Cardiac muscle cell (in vitro differentiated cells and primary cell): ENCODE data around the gene DNAH7. TPM values are rescaled to one million over a fixed set of nuclear protein-coding genes. Genes with fewer than 3 reads are reported as not detected.

Source experiments
- DNase-seq, 2 donors: peaks; one replicate each; pipeline versions ENCODE4 v3.0.0 to v3.0.0-alpha.2; 2010 to 2017; ENCODE audit warnings: low read depth in 1 of 2, low spot score in 1 of 2
- H3K27ac ChIP-seq: fragments of 200-600 bp; sonication (generic); 2 replicates; pipeline ENCODE4 v1.5.1; 2016
- H3K27me3 ChIP-seq: fragments of 200-600 bp; sonication (generic); 2 replicates; pipeline ENCODE4 v1.6.0; 2016; ENCODE audit warnings: control low read depth
- H3K36me3 ChIP-seq: fragments of 200-600 bp; sonication (generic); 2 replicates; pipeline ENCODE4 v1.5.1; 2016; ENCODE audit warnings: control low read depth
- H3K4me1 ChIP-seq: fragments of 200-600 bp; sonication (generic); 2 replicates; pipeline ENCODE4 v1.8.1; 2017; ENCODE audit warnings: low read depth, mild to moderate bottlenecking, mixed run types
- H3K4me3 ChIP-seq: fragments of 200-600 bp; sonication (generic); 2 replicates; pipeline ENCODE4 v1.5.1; 2016; ENCODE audit warnings: mild to moderate bottlenecking
- H3K9me3 ChIP-seq: fragments of 200-600 bp; sonication (generic); 2 replicates; pipeline ENCODE4 v1.5.1; 2017; ENCODE audit warnings: low read depth, mild to moderate bottlenecking, control low read depth
- polyA plus RNA-seq: library from polyadenylated mRNA; unstranded; fragments of >200 nt; fragmentation: Nextera tagmentation; extraction: Ambion mirVana; gene quantifications from 2 replicates; pipeline ENCODE4 v1.2.1, GENCODE V29; 2016
- total RNA-seq: library from RNA; depleted of rRNA; stranded (reverse); fragments of >200 nt; gene quantifications from 2 replicates; pipeline ENCODE4 v1.2.3, GENCODE V29; 2016
- TF ChIP-seq, protein P1 (sequence below): IDR thresholded peaks from 2 replicates; pipeline ENCODE4 v1.5.1; 2012; ENCODE audit warnings: low read depth, mild to moderate bottlenecking, low read length

The DNAH7 gene
- total and polyA plus RNA-seq, 2 experiments from 2014 or later: 0.75 to 1.8 TPM

DNA sequence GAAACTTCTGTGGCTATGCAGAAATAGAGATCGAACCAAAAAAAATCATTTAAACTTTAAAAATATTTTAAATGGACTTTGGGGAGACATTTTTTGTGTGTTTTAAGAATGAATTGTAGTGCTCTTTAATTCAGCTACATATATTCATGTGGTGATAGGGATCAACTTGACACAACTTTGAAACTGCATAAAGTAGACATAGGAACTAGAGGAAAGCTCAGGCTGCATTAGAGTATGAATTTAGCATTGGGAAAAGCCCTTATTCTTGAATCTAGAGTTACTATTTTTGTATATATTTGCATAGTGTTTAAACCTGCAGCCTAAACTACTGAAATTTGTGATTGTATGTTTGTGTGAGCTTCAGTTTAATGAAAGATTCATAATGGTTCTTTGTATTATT, 333.3 kb downstream of the DNAH7 start:
- no peak overlapping the region for H3K4me3 ChIP-seq

DNA sequence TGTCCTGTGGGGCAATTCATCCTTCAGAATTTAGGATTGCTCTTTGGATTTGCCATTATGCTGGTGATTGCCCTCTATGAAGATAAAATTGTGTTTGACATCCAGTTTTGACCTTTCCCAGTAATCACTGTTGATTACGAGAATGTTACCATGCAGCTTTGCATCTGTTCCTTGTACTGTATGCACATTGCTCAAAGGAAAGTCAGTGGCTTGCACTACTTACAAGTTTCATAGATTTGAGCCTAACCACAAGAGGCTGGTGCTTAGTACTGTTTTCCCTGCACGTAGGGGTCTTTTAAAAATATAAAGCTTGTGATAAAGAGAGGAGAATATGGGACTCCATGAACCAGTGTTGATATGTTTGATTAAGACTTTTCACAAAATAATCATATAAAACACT, 333.7 kb downstream of the DNAH7 start:
- no peaks in the 10 kb centered on the region for H3K4me1 ChIP-seq
- H3K9me3 ChIP-seq: no peaks in the 10 kb centered on the region
- TF ChIP-seq, protein P1, sequence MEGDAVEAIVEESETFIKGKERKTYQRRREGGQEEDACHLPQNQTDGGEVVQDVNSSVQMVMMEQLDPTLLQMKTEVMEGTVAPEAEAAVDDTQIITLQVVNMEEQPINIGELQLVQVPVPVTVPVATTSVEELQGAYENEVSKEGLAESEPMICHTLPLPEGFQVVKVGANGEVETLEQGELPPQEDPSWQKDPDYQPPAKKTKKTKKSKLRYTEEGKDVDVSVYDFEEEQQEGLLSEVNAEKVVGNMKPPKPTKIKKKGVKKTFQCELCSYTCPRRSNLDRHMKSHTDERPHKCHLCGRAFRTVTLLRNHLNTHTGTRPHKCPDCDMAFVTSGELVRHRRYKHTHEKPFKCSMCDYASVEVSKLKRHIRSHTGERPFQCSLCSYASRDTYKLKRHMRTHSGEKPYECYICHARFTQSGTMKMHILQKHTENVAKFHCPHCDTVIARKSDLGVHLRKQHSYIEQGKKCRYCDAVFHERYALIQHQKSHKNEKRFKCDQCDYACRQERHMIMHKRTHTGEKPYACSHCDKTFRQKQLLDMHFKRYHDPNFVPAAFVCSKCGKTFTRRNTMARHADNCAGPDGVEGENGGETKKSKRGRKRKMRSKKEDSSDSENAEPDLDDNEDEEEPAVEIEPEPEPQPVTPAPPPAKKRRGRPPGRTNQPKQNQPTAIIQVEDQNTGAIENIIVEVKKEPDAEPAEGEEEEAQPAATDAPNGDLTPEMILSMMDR: no peak

More for the DNA sequence above, 333.3 kb downstream of the DNAH7 start:
- no peaks in the 10 kb centered on the region for H3K9me3 ChIP-seq
- H3K27ac ChIP-seq: no peak overlapping the region
- no peaks in the 10 kb centered on the region for H3K27me3 ChIP-seq
- no peak for DNase-seq
- peaks cover 12% of the 10 kb centered on the region for H3K36me3 ChIP-seq
- no peaks in the 10 kb centered on the region for H3K4me1 ChIP-seq
- TF ChIP-seq, protein P1: no peak

DNA sequence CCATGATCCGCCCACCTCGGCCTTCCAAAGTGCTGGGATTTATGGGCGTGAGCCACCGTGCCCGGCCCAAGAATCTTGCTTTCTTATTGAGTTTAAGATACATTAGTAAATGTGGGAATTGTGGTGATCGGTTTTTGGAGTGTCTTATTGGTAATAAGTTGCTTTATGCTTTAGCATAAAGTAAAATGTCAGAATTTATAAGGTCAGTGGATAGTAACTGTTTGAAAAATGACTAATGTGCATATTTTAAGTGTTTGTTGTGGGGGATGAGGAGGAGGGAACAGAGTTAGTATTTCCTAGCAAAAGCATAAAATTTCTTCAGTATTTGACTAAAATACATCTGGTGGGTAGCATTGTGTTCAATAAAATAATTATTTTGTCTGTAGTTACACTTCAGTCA, 334.2 kb downstream of the DNAH7 start:
- Histone ChIP-seq H3K27ac (no peak overlapping the region), H3K27me3 (no peaks in the 10 kb centered on the region), H3K9me3 (no peaks in the 10 kb centered on the region), H3K4me3 (no peak overlapping the region), H3K4me1 (no peaks in the 10 kb centered on the region), H3K36me3 (peaks cover 15% of the 10 kb centered on the region)
- TF ChIP-seq, protein P1: no peak
- DNase-seq: no peak

More for the DNA sequence above, 333.7 kb downstream of the DNAH7 start:
- no peak overlapping the region for H3K27ac ChIP-seq
- peaks cover 12% of the 10 kb centered on the region for H3K36me3 ChIP-seq
- no peak overlapping the region for H3K4me3 ChIP-seq
- DNase-seq: no peak
- H3K27me3 ChIP-seq: no peaks in the 10 kb centered on the region

DNA sequence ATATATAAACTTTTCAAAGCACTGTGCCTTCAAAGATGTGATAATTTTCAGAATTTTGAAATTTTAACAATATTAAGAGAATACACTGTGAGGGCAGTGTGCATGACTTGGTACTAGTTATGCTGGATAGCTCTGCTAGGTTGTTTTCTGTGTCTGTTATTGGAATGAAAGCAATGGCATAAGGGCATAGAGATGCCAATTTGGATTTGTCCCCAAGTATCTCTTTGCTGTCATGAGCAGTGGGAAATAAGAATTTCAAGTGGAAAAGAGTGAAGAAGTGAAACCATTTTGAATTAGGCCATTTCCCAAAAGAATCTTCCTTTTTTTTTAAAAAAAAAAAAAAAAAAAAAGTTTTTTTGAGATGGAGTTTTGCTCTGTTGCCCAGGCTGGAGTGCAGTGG, 334.8 kb downstream of the DNAH7 start:
- no peak overlapping the region for H3K27ac ChIP-seq
- H3K4me1 ChIP-seq: no peaks in the 10 kb centered on the region
- no peaks in the 10 kb centered on the region for H3K27me3 ChIP-seq
- TF ChIP-seq, protein P1: no peak
- DNase-seq: no peak
- peaks cover 19% of the 10 kb centered on the region for H3K36me3 ChIP-seq
- no peaks in the 10 kb centered on the region for H3K9me3 ChIP-seq
- no peak overlapping the region for H3K4me3 ChIP-seq

DNA sequence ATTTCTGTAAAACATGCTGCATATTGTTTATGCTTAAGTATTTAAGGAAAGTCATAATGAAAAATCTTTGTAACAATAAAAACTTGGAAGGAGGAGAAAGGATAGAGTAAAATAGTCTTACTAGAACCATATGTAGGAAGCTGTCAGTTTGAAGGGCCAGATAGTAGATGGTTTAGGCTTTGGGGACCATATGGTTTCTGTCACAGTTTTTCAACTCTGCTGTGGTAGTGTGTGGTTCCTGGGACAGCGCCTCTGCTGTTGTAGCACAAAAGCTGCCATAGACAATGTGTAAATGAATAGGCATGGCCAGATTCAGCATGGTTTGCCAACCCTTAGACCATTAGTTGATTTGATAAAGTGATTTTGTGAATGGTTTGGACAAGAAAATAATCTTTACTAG, 336.1 kb downstream of the DNAH7 start:
- peak; percentile 1 to 20 for DNase-seq
- Histone ChIP-seq H3K4me3 (no peak overlapping the region), H3K27ac (no peak overlapping the region), H3K4me1 (no peaks in the 10 kb centered on the region), H3K27me3 (no peaks in the 10 kb centered on the region), H3K36me3 (peaks cover 26% of the 10 kb centered on the region), H3K9me3 (no peaks in the 10 kb centered on the region)
- TF ChIP-seq, protein P1: peak; percentile 8

GRCh38 chr2:195730912-195731311, 337.7 kb downstream of the DNAH7 start:
- H3K4me3 ChIP-seq: no peak overlapping the region
- DNase-seq: no peak
- H3K27ac ChIP-seq: no peak overlapping the region
- H3K9me3 ChIP-seq: no peaks in the 10 kb centered on the region
- no peaks in the 10 kb centered on the region for H3K27me3 ChIP-seq
- H3K4me1 ChIP-seq: no peaks in the 10 kb centered on the region
- H3K36me3 ChIP-seq: peaks cover 28% of the 10 kb centered on the region
- TF ChIP-seq, protein P1: no peak
